GM19328 (cell line): ENCODE measurements around the gene GDNF.
"Not testable (repeated sequence)": the region's sequence is repeated elsewhere in the genome, so short reads cannot be mapped to it uniquely, and the experiment has no call there.

ENCODE experiments used
- ATAC-seq: cut with Tn5 transposase; IDR thresholded peaks from one replicate; pipeline ENCODE4 v1.9.1; 2021; ENCODE audit warnings: mild to moderate bottlenecking, moderate library complexity; ENCODE audit not compliant: unreplicated experiment

The GDNF gene

GRCh38 chr5:37823433-37824152 is 16.2 kb downstream of the GDNF start:
- no peak for ATAC-seq

GRCh38 chr5:37816883-37817282 is 23.0 kb downstream of the GDNF start:
- ATAC-seq: no peak

GRCh38 chr5:37816331-37816730 is 23.5 kb downstream of the GDNF start:
- no peak for ATAC-seq

- ATAC-seq: no peak
Observed at GRCh38 chr5:37815913-37816312, 23.9 kb downstream of the GDNF start.

GRCh38 chr5:37814699-37815098 is 25.1 kb downstream of the GDNF start:
- ATAC-seq: no peak

- no peak for ATAC-seq
Observed at GRCh38 chr5:37812365-37812764, 27.5 kb downstream of the GDNF start.

GRCh38 chr5:37811866-37812265 is 28.0 kb downstream of the GDNF start:
- ATAC-seq: no peak

GRCh38 chr5:37810311-37810710 is 29.5 kb downstream of the GDNF start:
- no peak for ATAC-seq

GRCh38 chr5:37808945-37809344 is 30.9 kb downstream of the GDNF start:
- no peak for ATAC-seq

- no peak for ATAC-seq
Observed at GRCh38 chr5:37807621-37808301, 32.1 kb downstream of the GDNF start.

GRCh38 chr5:37807015-37807414 is 32.8 kb downstream of the GDNF start:
- no peak for ATAC-seq

GRCh38 chr5:37806476-37806875 is 33.4 kb downstream of the GDNF start:
- no peak for ATAC-seq

- ATAC-seq: no peak
Observed at GRCh38 chr5:37806016-37806415, 33.8 kb downstream of the GDNF start.

- no peak for ATAC-seq
Observed at GRCh38 chr5:37804401-37804800, 35.4 kb downstream of the GDNF start.

- ATAC-seq: no peak
Observed at GRCh38 chr5:37803487-37803886, 36.4 kb downstream of the GDNF start.

- no peak for ATAC-seq
Observed at GRCh38 chr5:37801521-37801920, 38.3 kb downstream of the GDNF start.

GRCh38 chr5:37799865-37800421 is 39.9 kb downstream of the GDNF start:
- ATAC-seq: no peak

GRCh38 chr5:37796435-37796834 is 43.4 kb downstream of the GDNF start:
- not testable (repeated sequence) for ATAC-seq

- not testable (repeated sequence) for ATAC-seq
Observed at GRCh38 chr5:37795292-37795691, 44.5 kb downstream of the GDNF start.

GRCh38 chr5:37792975-37793631 is 46.7 kb downstream of the GDNF start:
- ATAC-seq: no peak

GRCh38 chr5:37791321-37791720 is 48.5 kb downstream of the GDNF start:
- ATAC-seq: no peak

GRCh38 chr5:37789991-37790390 is 49.9 kb downstream of the GDNF start:
- no peak for ATAC-seq
